CD14-positive monocyte (primary cell): Measurements from ENCODE around the gene IGLL5. TPM values are rescaled to one million over a fixed set of nuclear protein-coding genes. Genes with fewer than 3 reads are reported as not detected.

Experiments
- DNase-seq, 3 donors: peaks; one replicate each; pipeline ENCODE4 v3.0.0-alpha.2; 2011 to 2022
- H2AFZ ChIP-seq: 2 replicates; pipeline ENCODE4 v1.6.0; 2012; ENCODE audit warnings: mild to moderate bottlenecking, low read depth, low read length, inconsistent platforms; ENCODE audit not compliant: insufficient read depth, poor library complexity, severe bottlenecking
- H3K27ac ChIP-seq, 2 donors: 1 replicate in 1 of 2; 2 replicates in 1 of 2; pipeline ENCODE4 v1.5.1; 2012 to 2013; ENCODE audit warnings: low read length in 2 of 2, control low read depth in 1 of 2, inconsistent platforms in 1 of 2, low read depth in 1 of 2, mild to moderate bottlenecking in 1 of 2
- H3K27me3 ChIP-seq, 2 donors: one replicate each; pipeline versions ENCODE4 v1.6.0 to v1.6.1; 2011 to 2013; ENCODE audit warnings: low read length in 2 of 2; ENCODE audit not compliant: control insufficient read depth in 2 of 2, insufficient read depth in 2 of 2
- H3K36me3 ChIP-seq, 2 donors: replicated peaks in 1 of 2; 1 replicate in 1 of 2; 2 replicates in 1 of 2; pipeline versions ENCODE4 v1.5.1 to v1.6.1; 2012 to 2013; ENCODE audit warnings: low read length in 2 of 2, control low read depth in 1 of 2, inconsistent platforms in 1 of 2, mild to moderate bottlenecking in 1 of 2; ENCODE audit not compliant: insufficient read depth in 2 of 2, control insufficient read depth in 1 of 2
- H3K4me1 ChIP-seq, 2 donors: 1 replicate in 1 of 2; 2 replicates in 1 of 2; pipeline versions ENCODE4 v1.5.1 to v1.6.1; 2012 to 2013; ENCODE audit warnings: low read length in 2 of 2, control low read depth in 1 of 2, inconsistent platforms in 1 of 2, mild to moderate bottlenecking in 1 of 2, moderate library complexity in 1 of 2; ENCODE audit not compliant: insufficient read depth in 2 of 2, control insufficient read depth in 1 of 2
- H3K4me2 ChIP-seq: replicated peaks from 2 replicates; pipeline ENCODE3; 2012; ENCODE audit warnings: low read length, moderate library complexity, mild to moderate bottlenecking; ENCODE audit not compliant: poor library complexity, severe bottlenecking; ENCODE audit errors: extremely low read depth
- H3K4me3 ChIP-seq, 3 experiments: fragments of 200-600 bp in 1 of 3; sonication (generic) in 1 of 3; replicated peaks in 1 of 3; 1 replicate in 2 of 3; 2 replicates in 1 of 3; pipeline ENCODE4 v1.5.1; 2011 to 2013; ENCODE audit warnings: low read length in 3 of 3, mild to moderate bottlenecking in 3 of 3, control low read depth in 2 of 3, low read depth in 2 of 3, inconsistent platforms in 1 of 3, moderate library complexity in 1 of 3
- H3K79me2 ChIP-seq: 2 replicates; pipeline ENCODE4 v1.6.0; 2012; ENCODE audit warnings: mild to moderate bottlenecking, control low read depth, inconsistent platforms, low read length, moderate library complexity; ENCODE audit not compliant: insufficient read depth
- H3K9ac ChIP-seq: 2 replicates; pipeline ENCODE4 v1.6.0; 2017; ENCODE audit warnings: low read length, mild to moderate bottlenecking; ENCODE audit not compliant: insufficient read depth, poor library complexity, severe bottlenecking
- H3K9me3 ChIP-seq, 2 donors: replicated peaks in 1 of 2; 1 replicate in 1 of 2; 2 replicates in 1 of 2; pipeline versions ENCODE4 v1.5.1 to v1.6.1; 2012 to 2013; ENCODE audit warnings: low read length in 2 of 2, control low read depth in 1 of 2; ENCODE audit not compliant: control insufficient read depth in 1 of 2, insufficient read depth in 1 of 2
- H4K20me1 ChIP-seq: 2 replicates; pipeline ENCODE4 v1.6.0; 2012; ENCODE audit warnings: mild to moderate bottlenecking, low read length, control low read depth, moderate library complexity; ENCODE audit not compliant: insufficient read depth
- H3K27ac Mint-ChIP-seq, 7 donors: one replicate each; pipeline ENCODE4 v1.8.0; 2020; ENCODE audit warnings: mild to moderate bottlenecking in 7 of 7, mixed read lengths in 7 of 7, moderate library complexity in 6 of 7, inconsistent platforms in 2 of 7
- H3K27me3 Mint-ChIP-seq, 3 donors: one replicate each; pipeline ENCODE4 v1.8.0; 2021 to 2022; ENCODE audit warnings: low read depth in 3 of 3, mild to moderate bottlenecking in 3 of 3, mixed read lengths in 3 of 3, moderate library complexity in 3 of 3, inconsistent platforms in 1 of 3
- H3K36me3 Mint-ChIP-seq, 2 donors: one replicate each; pipeline ENCODE4 v1.8.0; 2020; ENCODE audit warnings: mixed read lengths in 2 of 2, inconsistent platforms in 1 of 2, mild to moderate bottlenecking in 1 of 2
- H3K4me1 Mint-ChIP-seq: one replicate; pipeline ENCODE4 v1.8.0; 2020; ENCODE audit warnings: mild to moderate bottlenecking, mixed read lengths
- H3K4me3 Mint-ChIP-seq, 2 donors: one replicate each; pipeline ENCODE4 v1.8.0; 2020; ENCODE audit warnings: mild to moderate bottlenecking in 2 of 2, mixed read lengths in 2 of 2, moderate library complexity in 1 of 2
- H3K9me3 Mint-ChIP-seq, 7 donors: one replicate each; pipeline ENCODE4 v1.8.0; 2020 to 2022; ENCODE audit warnings: mixed read lengths in 7 of 7, mild to moderate bottlenecking in 6 of 7, moderate library complexity in 6 of 7, inconsistent platforms in 2 of 7
- CTCF ChIP-seq: fragments of 200-600 bp; IDR thresholded peaks from one replicate; pipeline ENCODE4 v1.8.0; 2022; ENCODE audit warnings: antibody characterized with exemption, mild to moderate bottlenecking
- WGBS: methylation state at CpG from one replicate; pipeline ENCODE4 v1.1.5; 2013; ENCODE audit warnings: missing lambda C conversion rate; ENCODE audit not compliant: insufficient coverage; 5-methylcytosine and 5-hydroxymethylcytosine counted together
- intact Hi-C, 2 donors: fragments of 100-400 bp; cut with micrococcal nuclease; formaldehyde crosslinking; loops; one replicate each; pipeline versions ENCODE4 v1.15.0 to v1.15.1; 2023
- polyA plus RNA-seq, 3 donors: library from polyadenylated mRNA; depleted of rRNA in 1 of 3; unstranded in 2 of 3; stranded (reverse) in 1 of 3; fragments of 300-500 nt in 2 of 3; fragments of >200 nt in 1 of 3; fragmentation: Illumina TruSeq in 2 of 3; gene quantifications; 1 replicate in 2 of 3; 2 replicates in 1 of 3; pipeline ENCODE4 v1.2.3, GENCODE V29; 2012 to 2021

The IGLL5 gene
- polyA plus RNA-seq, 3 donors: 0.21 to 0.38 TPM; not detected in 1

DNA sequence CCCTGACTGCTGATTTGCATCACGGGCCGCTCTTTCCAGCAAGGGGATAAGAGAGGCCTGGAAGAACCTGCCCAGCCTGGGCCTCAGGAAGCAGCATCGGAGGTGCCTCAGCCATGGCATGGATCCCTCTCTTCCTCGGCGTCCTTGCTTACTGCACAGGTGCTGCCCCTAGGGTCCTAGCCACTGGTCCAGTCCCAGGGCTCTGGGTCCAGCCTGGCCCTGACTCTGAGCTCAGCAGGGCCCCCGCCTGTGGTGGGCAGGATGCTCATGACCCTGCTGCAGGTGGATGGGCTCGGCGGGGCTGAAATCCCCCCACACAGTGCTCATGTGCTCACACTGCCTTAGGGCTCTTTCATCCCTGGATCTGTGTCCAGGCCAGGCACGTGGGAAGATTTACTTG lies 7.0 kb upstream of the IGLL5 start:
- Histone ChIP-seq H3K79me2 (no peaks in the 10 kb centered on the region), H3K27ac (no peak overlapping the region), H3K9me3 (no peaks in the 10 kb centered on the region), H3K4me1 (peaks cover 33 to 35% of the 10 kb centered on the region in 2 donors), H3K36me3 (no peaks in the 10 kb centered on the region), H2AFZ (no peak overlapping the region), H3K4me2 (no peak overlapping the region), H4K20me1 (no peaks in the 10 kb centered on the region), H3K9ac (no peak overlapping the region), H3K4me3 (no peak overlapping the region), H3K27me3 (no peaks in the 10 kb centered on the region)
- no peaks in the 10 kb centered on the region for H3K36me3 Mint-ChIP-seq
- 97% methylated on average over 6 of the region's 9 CpGs for WGBS
- no peak for DNase-seq
- H3K9me3 Mint-ChIP-seq: peaks cover 0 to 4% (median 0%) of the 10 kb centered on the region in 7 donors
- TF ChIP-seq CTCF: no peak
- no peak overlapping the region for H3K27ac Mint-ChIP-seq
- peaks cover 4 to 6% (median 5%) of the 10 kb centered on the region in 3 donors for H3K27me3 Mint-ChIP-seq
- H3K4me1 Mint-ChIP-seq: peaks cover 36% of the 10 kb centered on the region
- intact Hi-C loops: loop anchor here (5.0 kb wide), 4 partner anchors 33 to 68 kb away; no protein-coding TSS in a partner anchor
- no peak overlapping the region for H3K4me3 Mint-ChIP-seq

GRCh38 chr22:22881116-22882000 lies 6.3 kb upstream of the IGLL5 start:
- Histone ChIP-seq H3K27me3 (no peaks in the 10 kb centered on the region), H4K20me1 (no peaks in the 10 kb centered on the region), H3K9me3 (no peaks in the 10 kb centered on the region), H3K9ac (no peak overlapping the region), H3K4me1 (peaks cover 33 to 35% of the 10 kb centered on the region in 2 donors), H3K27ac (peak overlapping the region in 1 of 2 donors; percentile 8), H3K4me3 (no peak overlapping the region), H3K79me2 (no peaks in the 10 kb centered on the region), H3K36me3 (no peaks in the 10 kb centered on the region), H3K4me2 (no peak overlapping the region), H2AFZ (no peak overlapping the region)
- Mint-ChIP-seq H3K4me3 (no peak overlapping the region), H3K36me3 (no peaks in the 10 kb centered on the region), H3K27me3 (peaks cover 5 to 7% (median 6%) of the 10 kb centered on the region in 3 donors), H3K27ac (peak overlapping the region; percentile 46 to 82 (median 63)), H3K9me3 (peaks cover 0 to 4% (median 0%) of the 10 kb centered on the region in 7 donors), H3K4me1 (peaks cover 34% of the 10 kb centered on the region)
- no peak for TF ChIP-seq CTCF
- intact Hi-C loops: loop anchor here (5.0 kb wide), 4 partner anchors 34 to 69 kb away; no protein-coding TSS in a partner anchor
- peak; percentile 20 to 65 (median 38) for DNase-seq
- 74% methylated on average over 6 of the region's 10 CpGs for WGBS
